Gastrocnemius medialis (tissue), 4 donors: ENCODE measurements around the gene SLC12A4.

Experiments
- CTCF ChIP-seq, 5 experiments: fragments of 450-650 bp in 3 of 5; fragments of 200-600 bp in 2 of 5; sonication (generic) in 2 of 5; IDR thresholded peaks in 4 of 5; conservative IDR thresholded peaks in 1 of 5; 1 replicate in 4 of 5; 2 replicates in 1 of 5; pipeline ENCODE4 v1.5.1; 2016 to 2019; ENCODE audit warnings: antibody characterized with exemption in 5 of 5, mild to moderate bottlenecking in 3 of 5, moderate library complexity in 3 of 5
- POLR2A ChIP-seq, 2 donors: fragments of 450-650 bp; IDR thresholded peaks; one replicate each; pipeline ENCODE4 v1.6.1; 2017; ENCODE audit warnings: antibody characterized with exemption in 2 of 2, mild to moderate bottlenecking in 2 of 2, moderate library complexity in 2 of 2

- no peak for TF ChIP-seq CTCF (IDR thresholded peaks at IDR 0.05 in 4 of 5, conservative IDR thresholded peaks at IDR 0.05 in 1 of 5)
- no peak for TF ChIP-seq POLR2A (IDR thresholded peaks at IDR 0.05)
Measured at GRCh38 chr16:67941469-67942199, 26.8 kb downstream of the SLC12A4 start.
